Measurements from ENCODE around the gene PTAFR.

PTAFR gene

DNA sequence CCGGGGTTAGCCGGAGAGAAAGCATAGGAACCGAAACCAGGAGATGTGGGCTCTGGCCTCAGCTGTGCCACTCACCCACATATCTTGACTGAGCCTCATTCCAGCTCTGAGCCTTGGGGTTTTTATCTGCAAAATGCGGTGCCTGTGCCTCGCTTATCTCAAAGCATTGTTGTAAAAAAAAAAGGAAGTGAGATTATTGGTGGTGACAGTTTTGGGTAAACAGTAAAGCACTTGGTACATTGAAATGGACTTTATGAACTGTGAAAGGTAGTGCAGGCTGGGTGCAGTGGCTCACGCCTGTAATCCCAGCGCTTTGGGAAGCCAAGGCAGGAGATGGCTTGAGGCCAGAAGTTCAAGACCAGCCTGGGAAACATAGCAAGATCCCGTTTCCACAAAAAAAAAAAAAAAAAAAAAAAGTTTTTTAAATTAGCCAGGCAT lies 3.8 kb downstream of the PTAFR start:
- no peak overlapping the region for H3K4me2 ChIP-seq (ENCODE audit: low read length)
- H3K4me3 ChIP-seq (ENCODE audit: low read length): no peak overlapping the region
- H3K27ac ChIP-seq (ENCODE audit: low read depth, low read length): peak overlapping the region; percentile 20
- H3K36me3 ChIP-seq (ENCODE audit: control insufficient read depth, insufficient read depth, low read length): no peaks in the 10 kb centered on the region
- peak overlapping the region; percentile 28 for H2BK5ac ChIP-seq (ENCODE audit: low read length)
- H3K23ac ChIP-seq (ENCODE audit: low read length): no peak overlapping the region
- peak overlapping the region; percentile 62 for H3K18ac ChIP-seq (ENCODE audit: low read length)
- no peak overlapping the region for H2BK15ac ChIP-seq (replicated peaks; ENCODE audit: low read depth)
- H3K27me3 ChIP-seq (ENCODE audit: insufficient read depth, low read length, poor library complexity): no peaks in the 10 kb centered on the region
- no peak overlapping the region for H3K9ac ChIP-seq (ENCODE audit: low read length)
- DNase-seq: peak; percentile 69
- H3K79me2 ChIP-seq (ENCODE audit: control insufficient read depth, insufficient read depth, low read length): no peaks in the 10 kb centered on the region
- H3K79me1 ChIP-seq (ENCODE audit: low read length): no peaks in the 10 kb centered on the region
- no peak overlapping the region for H4K8ac ChIP-seq (ENCODE audit: low read depth, low read length)
- H2BK120ac ChIP-seq (ENCODE audit: low read depth, low read length): no peak overlapping the region
- H2AK5ac ChIP-seq (ENCODE audit: low read length): no peak overlapping the region
- peak overlapping the region; percentile 28 for H3K4ac ChIP-seq (ENCODE audit: low read depth, low read length)
- H3K56ac ChIP-seq (ENCODE audit: low read length): peak overlapping the region; percentile 67
- no peak overlapping the region for H4K5ac ChIP-seq (ENCODE audit: low read length)
- peaks cover 15% of the 10 kb centered on the region for H3K4me1 ChIP-seq (ENCODE audit: control insufficient read depth, low read depth, low read length)
- WGBS (ENCODE audit: extremely low coverage, insufficient coverage, low lambda C conversion rate): no CpG with 5 or more reads among the region's 8 CpGs

DNA sequence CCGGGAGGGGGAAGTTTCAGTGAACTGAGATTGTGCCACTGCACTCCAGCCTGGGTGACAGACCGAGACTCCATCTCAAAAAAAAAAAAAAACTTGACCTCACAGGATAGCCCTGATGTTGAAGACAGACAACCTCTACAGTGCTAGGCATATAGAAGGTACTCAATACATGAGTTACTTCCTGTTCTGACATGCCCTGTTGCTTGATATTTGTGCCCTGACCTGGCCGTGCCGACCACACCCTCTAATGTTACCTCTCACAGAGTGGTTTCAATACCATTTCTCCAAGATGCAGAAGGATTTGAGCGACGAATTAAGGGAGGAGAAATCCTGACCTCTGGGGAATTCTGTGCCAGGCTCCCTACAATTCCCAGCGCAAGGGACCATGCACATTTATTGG lies 5.2 kb downstream of the PTAFR start:
- H3K23ac ChIP-seq (ENCODE audit: low read length): no peak overlapping the region
- H2AK5ac ChIP-seq (ENCODE audit: low read length): peak overlapping the region; percentile 68
- H3K27ac ChIP-seq (ENCODE audit: low read depth, low read length): no peak overlapping the region
- H3K79me1 ChIP-seq (ENCODE audit: low read length): no peaks in the 10 kb centered on the region
- H3K4ac ChIP-seq (ENCODE audit: low read depth, low read length): no peak overlapping the region
- no peak overlapping the region for H3K4me2 ChIP-seq (ENCODE audit: low read length)
- H3K56ac ChIP-seq (ENCODE audit: low read length): peak overlapping the region; percentile 67
- peak overlapping the region; percentile 21 for H3K18ac ChIP-seq (ENCODE audit: low read length)
- no CpG with 5 or more reads among the region's 7 CpGs for WGBS (ENCODE audit: extremely low coverage, insufficient coverage, low lambda C conversion rate)
- DNase-seq: no peak
- H3K4me3 ChIP-seq (ENCODE audit: low read length): no peak overlapping the region
- no peaks in the 10 kb centered on the region for H3K79me2 ChIP-seq (ENCODE audit: control insufficient read depth, insufficient read depth, low read length)
- H3K36me3 ChIP-seq (ENCODE audit: control insufficient read depth, insufficient read depth, low read length): no peaks in the 10 kb centered on the region
- peak overlapping the region; percentile 76 for H2BK5ac ChIP-seq (ENCODE audit: low read length)
- H4K8ac ChIP-seq (ENCODE audit: low read depth, low read length): no peak overlapping the region
- H2BK120ac ChIP-seq (ENCODE audit: low read depth, low read length): no peak overlapping the region
- H3K9ac ChIP-seq (ENCODE audit: low read length): no peak overlapping the region
- H3K27me3 ChIP-seq (ENCODE audit: insufficient read depth, low read length, poor library complexity): no peaks in the 10 kb centered on the region
- H2BK15ac ChIP-seq (replicated peaks; ENCODE audit: low read depth): no peak overlapping the region
- H4K5ac ChIP-seq (ENCODE audit: low read length): peak overlapping the region; percentile 71
- peaks cover 15% of the 10 kb centered on the region for H3K4me1 ChIP-seq (ENCODE audit: control insufficient read depth, low read depth, low read length)

DNA sequence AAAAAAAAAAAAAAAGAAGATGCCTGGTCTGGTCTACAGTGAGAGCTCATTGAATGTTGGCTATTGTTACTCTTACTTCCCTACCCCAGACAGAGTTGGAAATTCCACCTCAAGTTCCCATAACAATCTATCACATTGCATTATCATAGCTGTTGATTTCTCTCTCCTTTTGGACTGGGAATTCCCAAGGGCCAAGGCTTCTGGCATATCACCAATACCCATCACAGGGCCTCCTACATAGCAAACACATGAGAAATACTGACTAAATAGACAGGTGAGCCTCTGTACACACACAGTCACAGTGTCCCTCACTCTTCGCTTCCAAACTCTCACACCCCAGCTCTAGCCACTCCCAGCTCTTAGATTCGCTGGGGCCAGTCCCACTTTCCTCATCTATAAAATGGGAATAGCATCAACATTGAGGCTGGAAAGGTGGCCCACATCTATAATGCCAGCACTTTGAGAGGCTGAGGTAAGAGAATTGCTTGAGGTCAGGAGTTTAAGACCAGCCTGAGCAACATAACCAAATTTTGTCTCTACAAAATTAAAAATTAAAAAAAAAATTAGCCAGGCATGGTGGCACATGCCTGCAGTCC lies 6.4 kb downstream of the PTAFR start:
- no peak overlapping the region for H2BK5ac ChIP-seq (ENCODE audit: low read length)
- WGBS (ENCODE audit: extremely low coverage, insufficient coverage, low lambda C conversion rate): no CpG with 5 or more reads among the region's 2 CpGs
- DNase-seq: no peak

DNA sequence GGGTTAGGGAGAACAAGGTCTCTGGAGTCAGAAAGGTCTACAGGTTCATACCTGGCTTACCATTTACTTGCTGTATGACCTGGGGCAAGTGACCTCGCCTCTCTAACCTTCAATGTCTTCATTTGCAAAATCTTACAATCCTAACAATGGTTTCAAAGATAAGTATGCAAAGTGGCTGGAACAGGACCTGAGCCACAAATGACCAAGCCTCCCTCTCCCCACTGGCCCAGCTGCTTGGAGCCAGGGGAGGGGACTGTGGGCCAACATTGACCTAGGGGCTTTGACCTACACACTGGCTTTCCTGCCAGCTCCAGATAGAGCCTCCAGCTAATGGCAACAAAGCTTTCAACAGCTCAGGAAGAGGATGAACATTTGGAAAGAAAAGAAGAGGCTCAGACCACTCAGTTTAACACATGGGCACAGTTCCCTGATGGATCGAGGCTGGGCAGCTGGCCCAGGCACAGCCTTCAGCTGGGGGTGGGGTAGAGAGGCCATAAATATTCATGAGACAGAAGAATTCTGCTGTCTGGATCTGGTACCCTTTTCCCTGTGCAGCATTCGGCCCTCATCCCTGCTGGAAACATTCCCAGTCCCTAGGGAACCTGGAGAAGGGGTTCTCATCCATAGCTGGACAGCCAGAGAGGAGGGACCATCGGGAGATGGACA lies 12.9 kb downstream of the PTAFR start:
- H4K5ac ChIP-seq (ENCODE audit: low read length): no peak overlapping the region
- H3K36me3 ChIP-seq (ENCODE audit: control insufficient read depth, insufficient read depth, low read length): no peaks in the 10 kb centered on the region
- H3K79me2 ChIP-seq (ENCODE audit: control insufficient read depth, insufficient read depth, low read length): no peaks in the 10 kb centered on the region
- no peak overlapping the region for H3K23ac ChIP-seq (ENCODE audit: low read length)
- H2AK5ac ChIP-seq (ENCODE audit: low read length): no peak overlapping the region
- no peaks in the 10 kb centered on the region for H3K27me3 ChIP-seq (ENCODE audit: insufficient read depth, low read length, poor library complexity)
- no peak overlapping the region for H4K8ac ChIP-seq (ENCODE audit: low read depth, low read length)
- peak; percentile 81 for DNase-seq
- no peak overlapping the region for H3K4me3 ChIP-seq (ENCODE audit: low read length)
- no peak overlapping the region for H3K4me2 ChIP-seq (ENCODE audit: low read length)
- no peak overlapping the region for H3K27ac ChIP-seq (ENCODE audit: low read depth, low read length)
- H2BK5ac ChIP-seq (ENCODE audit: low read length): no peak overlapping the region
- no peak overlapping the region for H2BK120ac ChIP-seq (ENCODE audit: low read depth, low read length)
- H3K9ac ChIP-seq (ENCODE audit: low read length): no peak overlapping the region
- no CpG with 5 or more reads among the region's 4 CpGs for WGBS (ENCODE audit: extremely low coverage, insufficient coverage, low lambda C conversion rate)
- no peak overlapping the region for H3K18ac ChIP-seq (ENCODE audit: low read length)
- no peak overlapping the region for H3K56ac ChIP-seq (ENCODE audit: low read length)
- H3K4me1 ChIP-seq (ENCODE audit: control insufficient read depth, low read depth, low read length): peaks cover 4% of the 10 kb centered on the region
- H3K79me1 ChIP-seq (ENCODE audit: low read length): no peaks in the 10 kb centered on the region
- no peak overlapping the region for H3K4ac ChIP-seq (ENCODE audit: low read depth, low read length)
- H2BK15ac ChIP-seq (replicated peaks; ENCODE audit: low read depth): no peak overlapping the region

More for the DNA sequence above, 6.4 kb downstream of the PTAFR start:
- no peak overlapping the region for H4K8ac ChIP-seq (ENCODE audit: low read depth, low read length)
- H3K4me2 ChIP-seq (ENCODE audit: low read length): no peak overlapping the region
- H3K79me2 ChIP-seq (ENCODE audit: control insufficient read depth, insufficient read depth, low read length): no peaks in the 10 kb centered on the region
- H3K36me3 ChIP-seq (ENCODE audit: control insufficient read depth, insufficient read depth, low read length): no peaks in the 10 kb centered on the region
- no peak overlapping the region for H3K18ac ChIP-seq (ENCODE audit: low read length)
- no peak overlapping the region for H3K4ac ChIP-seq (ENCODE audit: low read depth, low read length)
- no peaks in the 10 kb centered on the region for H3K79me1 ChIP-seq (ENCODE audit: low read length)
- peaks cover 15% of the 10 kb centered on the region for H3K4me1 ChIP-seq (ENCODE audit: control insufficient read depth, low read depth, low read length)
- H3K9ac ChIP-seq (ENCODE audit: low read length): no peak overlapping the region
- H3K27me3 ChIP-seq (ENCODE audit: insufficient read depth, low read length, poor library complexity): no peaks in the 10 kb centered on the region
- no peak overlapping the region for H2AK5ac ChIP-seq (ENCODE audit: low read length)
- no peak overlapping the region for H4K5ac ChIP-seq (ENCODE audit: low read length)
- H2BK120ac ChIP-seq (ENCODE audit: low read depth, low read length): no peak overlapping the region
- no peak overlapping the region for H3K23ac ChIP-seq (ENCODE audit: low read length)
- H3K4me3 ChIP-seq (ENCODE audit: low read length): no peak overlapping the region
- H3K56ac ChIP-seq (ENCODE audit: low read length): no peak overlapping the region
- no peak overlapping the region for H2BK15ac ChIP-seq (replicated peaks; ENCODE audit: low read depth)
- H3K27ac ChIP-seq (ENCODE audit: low read depth, low read length): no peak overlapping the region

DNA sequence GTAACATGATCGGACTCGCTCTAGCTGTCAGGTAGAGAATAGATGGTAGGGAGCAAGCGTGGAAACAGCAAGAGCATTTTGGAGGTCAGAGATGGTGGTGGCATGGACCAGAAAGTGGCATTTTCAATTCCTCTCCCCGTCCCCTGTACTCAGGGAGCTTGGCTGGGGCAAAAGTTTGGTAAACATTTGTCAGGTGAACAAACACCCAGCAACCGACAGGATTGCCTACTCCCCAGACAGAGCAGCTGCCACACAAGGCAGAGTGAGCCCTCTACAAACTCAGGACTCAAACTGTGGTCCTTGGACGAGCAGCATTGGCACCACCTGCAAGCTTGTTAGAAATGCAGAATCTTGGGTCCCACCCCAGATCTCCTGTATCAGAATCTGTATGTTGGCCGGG lies 14.3 kb downstream of the PTAFR start:
- peaks cover 4% of the 10 kb centered on the region for H3K4me1 ChIP-seq (ENCODE audit: control insufficient read depth, low read depth, low read length)
- H4K5ac ChIP-seq (ENCODE audit: low read length): no peak overlapping the region
- no peak overlapping the region for H3K4me3 ChIP-seq (ENCODE audit: low read length)
- H3K79me1 ChIP-seq (ENCODE audit: low read length): no peaks in the 10 kb centered on the region
- no peak overlapping the region for H3K18ac ChIP-seq (ENCODE audit: low read length)
- H2BK5ac ChIP-seq (ENCODE audit: low read length): no peak overlapping the region
- no peak overlapping the region for H3K23ac ChIP-seq (ENCODE audit: low read length)
- WGBS (ENCODE audit: extremely low coverage, insufficient coverage, low lambda C conversion rate): no CpG with 5 or more reads among the region's 7 CpGs
- H4K8ac ChIP-seq (ENCODE audit: low read depth, low read length): no peak overlapping the region
- no peak overlapping the region for H2BK120ac ChIP-seq (ENCODE audit: low read depth, low read length)
- H3K27ac ChIP-seq (ENCODE audit: low read depth, low read length): no peak overlapping the region
- H3K9ac ChIP-seq (ENCODE audit: low read length): no peak overlapping the region
- H3K36me3 ChIP-seq (ENCODE audit: control insufficient read depth, insufficient read depth, low read length): no peaks in the 10 kb centered on the region
- no peak overlapping the region for H3K4me2 ChIP-seq (ENCODE audit: low read length)
- no peak for DNase-seq
- H2AK5ac ChIP-seq (ENCODE audit: low read length): no peak overlapping the region
- peak overlapping the region; percentile 42 for H3K56ac ChIP-seq (ENCODE audit: low read length)
- no peak overlapping the region for H3K4ac ChIP-seq (ENCODE audit: low read depth, low read length)
- H3K79me2 ChIP-seq (ENCODE audit: control insufficient read depth, insufficient read depth, low read length): no peaks in the 10 kb centered on the region
- H2BK15ac ChIP-seq (replicated peaks; ENCODE audit: low read depth): no peak overlapping the region
- H3K27me3 ChIP-seq (ENCODE audit: insufficient read depth, low read length, poor library complexity): no peaks in the 10 kb centered on the region
